ENCODE measurements around the gene RCOR2. TPM values are rescaled to one million over a fixed set of nuclear protein-coding genes. Genes with fewer than 3 reads are reported as not detected.
"Not testable (repeated sequence)": the region's sequence is repeated elsewhere in the genome, so short reads cannot be mapped to it uniquely, and the experiment has no call there.

Gene RCOR2
- total RNA-seq, 2 donors from 2014 or later = 0.39 to 0.96 TPM

DNA sequence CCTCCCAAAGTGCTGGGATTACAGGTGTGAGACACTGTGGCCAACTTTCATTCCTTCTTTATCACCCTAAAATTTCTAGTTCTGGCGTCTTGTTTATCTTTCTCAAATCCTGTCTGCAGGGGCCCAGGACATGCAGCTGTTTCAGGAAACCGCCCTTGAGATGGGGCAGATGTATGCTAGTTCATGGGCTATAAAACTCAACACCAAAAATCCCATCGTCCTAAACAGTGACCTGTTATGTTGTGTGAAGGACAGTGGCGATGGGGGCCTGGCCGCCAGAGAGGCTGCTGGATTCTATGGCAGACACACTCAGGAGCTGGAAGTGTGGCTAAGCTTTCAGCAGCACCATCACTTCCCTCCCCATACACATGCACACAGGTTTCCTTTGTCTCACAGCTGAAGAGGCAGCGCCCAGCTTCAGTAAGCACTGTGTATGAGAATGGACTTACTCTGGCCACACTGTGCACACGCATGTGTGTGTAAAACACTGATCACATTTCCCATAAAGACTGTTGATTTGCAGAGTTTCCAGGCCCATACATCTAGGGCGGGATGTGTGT lies 41.4 kb downstream of the RCOR2 start:
- ATAC-seq (replicated peaks in 1 of 2) (no peak), DNase-seq (no peak)
- Mint-ChIP-seq H3K27ac (no peak overlapping the region), H3K9me3 (no peaks in the 10 kb centered on the region), H3K4me3 (no peak overlapping the region), H3K4me1 (ENCODE audit: low read depth) (peaks cover 69% of the 10 kb centered on the region), H3K27me3 (ENCODE audit: low read depth) (no peaks in the 10 kb centered on the region), H3K36me3 (ENCODE audit: insufficient read depth in 2 of 2) (no peaks in the 10 kb centered on the region)

DNA sequence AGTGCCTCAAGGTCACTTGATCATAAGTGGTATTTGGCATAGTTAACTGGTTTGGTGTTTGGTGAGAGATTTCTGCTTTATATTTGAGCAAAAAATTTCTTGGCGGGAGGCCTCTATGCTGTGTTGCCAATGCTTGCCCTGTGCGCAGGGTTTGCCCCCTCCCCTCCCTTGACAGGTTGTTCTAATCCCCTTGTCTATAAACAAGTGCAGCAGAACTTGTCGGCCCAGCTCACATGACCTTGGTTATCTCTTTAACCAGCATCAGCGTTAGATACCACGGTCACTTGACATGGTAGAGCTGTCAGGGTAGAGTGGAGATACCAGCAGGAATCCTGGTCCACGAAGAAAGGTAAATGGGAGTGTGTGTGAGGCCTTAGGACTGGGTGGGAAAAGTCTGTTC lies 42.5 kb downstream of the RCOR2 start:
- Mint-ChIP-seq H3K4me1 (ENCODE audit: low read depth) (peaks cover 69% of the 10 kb centered on the region), H3K27ac (no peak overlapping the region), H3K36me3 (ENCODE audit: insufficient read depth in 2 of 2) (peaks cover 0 to 3% of the 10 kb centered on the region in 2 donors), H3K9me3 (no peaks in the 10 kb centered on the region), H3K27me3 (ENCODE audit: low read depth) (no peaks in the 10 kb centered on the region), H3K4me3 (no peak overlapping the region)
- ATAC-seq (replicated peaks in 1 of 2) = no peak
- no peak for DNase-seq

DNA sequence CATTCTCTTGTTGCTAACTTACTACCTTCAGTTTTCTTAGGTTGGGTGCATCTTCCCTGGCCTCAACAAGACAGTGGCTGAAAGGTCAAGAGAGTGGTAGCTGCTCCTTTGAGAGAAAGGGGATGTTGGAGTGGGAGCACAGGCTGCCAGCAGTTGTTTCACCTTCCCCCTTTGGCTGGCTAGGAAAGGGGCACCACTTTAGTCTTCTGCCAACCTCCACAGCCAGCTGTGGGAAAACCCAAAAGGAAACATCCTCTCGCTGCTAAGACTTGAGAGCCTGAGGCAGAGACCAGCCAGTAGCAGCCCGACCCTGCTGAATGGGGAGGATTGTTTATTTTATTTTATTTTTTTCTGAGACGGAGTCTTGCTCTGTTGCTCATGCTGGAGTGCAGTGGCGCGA lies 43.7 kb downstream of the RCOR2 start:
- Mint-ChIP-seq H3K4me3 (no peak overlapping the region), H3K36me3 (ENCODE audit: insufficient read depth in 2 of 2) (peaks cover 0 to 7% of the 10 kb centered on the region in 2 donors)

DNA sequence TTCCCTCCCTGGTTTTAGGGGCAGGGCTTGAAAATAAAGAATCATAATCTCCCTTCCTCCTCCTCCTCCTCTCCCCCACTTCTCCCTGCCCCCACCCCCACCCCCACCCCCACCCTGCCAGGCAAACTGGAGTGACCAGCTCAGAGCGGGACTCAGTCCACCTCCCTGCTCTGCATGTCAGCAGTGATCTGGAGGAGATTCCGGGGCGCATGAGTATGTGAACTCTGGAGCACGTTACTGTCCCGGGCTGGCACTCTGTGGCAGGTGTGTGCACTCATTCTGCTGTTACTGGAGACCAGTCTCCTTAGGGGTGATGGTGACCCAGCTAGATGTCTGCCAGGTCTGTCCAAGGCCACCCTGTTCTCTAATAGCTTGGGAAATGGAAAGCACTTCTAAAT lies 44.2 kb downstream of the RCOR2 start:
- peaks cover 69% of the 10 kb centered on the region for H3K4me1 Mint-ChIP-seq (ENCODE audit: low read depth)
- no peaks in the 10 kb centered on the region for H3K9me3 Mint-ChIP-seq
- no peak overlapping the region for H3K4me3 Mint-ChIP-seq
- H3K27me3 Mint-ChIP-seq (ENCODE audit: low read depth) = no peaks in the 10 kb centered on the region
- ATAC-seq (replicated peaks in 1 of 2) (no peak), DNase-seq (no peak)
- no peak overlapping the region for H3K27ac Mint-ChIP-seq
- H3K36me3 Mint-ChIP-seq (ENCODE audit: insufficient read depth in 2 of 2) = peaks cover 0 to 9% of the 10 kb centered on the region in 2 donors

More for the DNA sequence above, 43.7 kb downstream of the RCOR2 start:
- ATAC-seq (replicated peaks in 1 of 2) (no peak), DNase-seq (no peak)
- Mint-ChIP-seq H3K27ac (no peak overlapping the region), H3K9me3 (no peaks in the 10 kb centered on the region), H3K27me3 (ENCODE audit: low read depth) (no peaks in the 10 kb centered on the region), H3K4me1 (ENCODE audit: low read depth) (peaks cover 69% of the 10 kb centered on the region)

DNA sequence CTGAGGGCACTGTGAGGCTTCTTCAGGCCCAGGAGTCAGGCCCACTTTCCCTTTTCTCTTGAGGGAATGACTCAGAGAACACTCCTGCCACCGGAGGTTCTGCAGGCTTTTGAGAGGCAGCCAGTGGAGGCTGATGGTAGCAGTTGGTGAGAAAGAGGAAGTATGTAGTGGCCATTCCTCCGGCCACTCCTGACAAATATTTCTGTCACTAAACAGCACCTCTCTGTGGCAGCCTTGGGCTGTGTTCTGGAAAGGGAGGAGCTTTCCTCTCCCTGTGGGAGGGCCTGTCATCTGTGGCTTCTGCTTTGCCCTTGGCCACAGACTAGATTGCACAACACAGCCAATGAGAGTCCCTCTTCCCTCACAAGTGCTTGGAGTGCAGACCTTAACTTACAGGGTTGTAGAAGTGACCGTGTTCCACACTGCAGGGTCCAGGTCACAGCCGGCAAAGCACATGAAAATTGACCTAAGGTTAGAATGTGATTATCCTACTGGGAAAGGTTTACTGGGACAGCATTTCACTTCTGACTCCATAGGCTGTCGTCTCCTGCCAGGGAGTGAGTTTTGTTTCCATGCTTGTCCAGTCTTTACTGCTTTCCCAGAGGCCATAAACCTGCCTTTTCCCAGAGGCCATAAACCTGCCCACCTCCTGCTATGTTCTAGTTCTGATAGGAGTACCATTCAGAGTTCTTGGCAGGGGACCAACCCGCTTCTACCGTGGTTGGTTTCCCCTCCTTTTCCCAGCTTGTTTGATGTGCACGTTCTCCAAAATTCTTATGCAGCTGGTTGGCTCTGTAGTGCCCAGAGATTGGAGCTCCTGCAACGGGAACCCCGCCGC lies 44.8 kb downstream of the RCOR2 start:
- Mint-ChIP-seq H3K36me3 (ENCODE audit: insufficient read depth in 2 of 2) (peaks cover 0 to 9% of the 10 kb centered on the region in 2 donors), H3K27me3 (ENCODE audit: low read depth) (no peaks in the 10 kb centered on the region), H3K4me3 (peak overlapping the region; percentile 15 to 17), H3K9me3 (no peaks in the 10 kb centered on the region), H3K4me1 (ENCODE audit: low read depth) (peaks cover 73% of the 10 kb centered on the region), H3K27ac (no peak overlapping the region)
- ATAC-seq (replicated peaks in 1 of 2) = peak; percentile 85 to 89
- peak; percentile 52 to 55 for DNase-seq

DNA sequence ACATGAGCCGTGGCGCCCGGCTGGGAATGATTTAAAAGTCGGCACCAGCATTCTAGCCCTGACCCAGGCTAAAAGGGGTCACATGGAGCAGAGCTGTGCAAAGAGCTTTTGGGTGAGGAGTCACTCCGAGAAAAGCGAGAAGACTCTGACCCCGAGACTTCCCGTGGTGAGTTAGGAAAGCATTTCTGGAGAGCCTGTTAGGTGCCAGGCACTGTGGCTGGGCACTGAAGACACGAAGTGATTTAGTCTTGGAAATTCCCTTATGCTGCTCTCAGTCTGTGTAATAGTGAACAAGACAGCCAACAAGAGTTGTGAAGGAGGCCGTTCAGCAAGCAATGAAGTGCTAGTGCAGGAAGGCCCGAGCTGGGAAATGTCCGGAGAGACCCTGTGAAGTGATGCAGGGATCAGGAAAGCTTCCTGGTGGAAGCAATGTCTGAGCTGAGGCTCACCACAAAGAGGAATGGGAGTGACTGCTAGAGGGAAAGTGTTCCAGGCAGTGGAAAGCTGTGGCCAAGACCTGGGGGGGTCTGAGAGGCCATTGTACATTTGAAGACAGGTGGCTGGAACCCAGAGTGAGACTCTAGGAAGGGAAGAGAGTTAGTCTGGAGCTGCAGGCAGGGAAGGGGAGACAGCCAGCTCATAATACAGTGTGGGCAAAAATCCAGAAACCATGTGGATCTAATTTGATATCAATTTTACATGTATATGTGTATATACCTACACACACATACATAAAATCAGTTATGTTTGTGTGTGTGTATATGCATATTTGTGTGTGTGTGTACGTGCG lies 46.4 kb downstream of the RCOR2 start:
- no peaks in the 10 kb centered on the region for H3K27me3 Mint-ChIP-seq (ENCODE audit: low read depth)
- peak overlapping the region; percentile 49 to 67 for H3K4me3 Mint-ChIP-seq
- ATAC-seq (replicated peaks in 1 of 2) (peak; percentile 43 to 47), DNase-seq (peak; percentile 22 to 28)
- H3K9me3 Mint-ChIP-seq = no peaks in the 10 kb centered on the region
- peaks cover 88% of the 10 kb centered on the region for H3K4me1 Mint-ChIP-seq (ENCODE audit: low read depth)
- H3K36me3 Mint-ChIP-seq (ENCODE audit: insufficient read depth in 2 of 2) = peaks cover 1 to 9% of the 10 kb centered on the region in 2 donors
- H3K27ac Mint-ChIP-seq = no peak overlapping the region

DNA sequence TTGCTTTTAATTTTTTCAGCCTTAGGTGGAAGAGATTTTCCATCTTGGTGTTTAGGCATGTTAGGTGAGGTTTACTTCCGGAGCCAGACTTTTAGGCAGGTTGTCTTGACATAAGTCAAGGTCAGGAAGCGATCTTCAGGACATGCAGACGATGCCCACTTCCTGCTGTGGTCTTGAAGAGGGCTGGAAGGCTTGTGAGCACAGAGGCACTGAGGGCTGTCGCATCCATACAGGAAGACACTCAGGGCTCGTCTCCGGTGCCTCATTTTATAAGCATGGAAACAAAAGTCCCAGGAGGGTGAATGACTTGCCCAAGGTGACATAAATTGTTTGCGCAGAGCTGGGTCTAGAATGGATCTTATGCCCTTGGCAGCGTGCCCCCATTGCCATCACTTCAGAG lies 47.3 kb downstream of the RCOR2 start:
- no peaks in the 10 kb centered on the region for H3K27me3 Mint-ChIP-seq (ENCODE audit: low read depth)
- peak in 1 of 2 donors; percentile 32 for ATAC-seq (replicated peaks in 1 of 2)
- DNase-seq = peak in 1 of 2 donors; percentile 19
- peak overlapping the region; percentile 49 to 67 for H3K4me3 Mint-ChIP-seq
- no peaks in the 10 kb centered on the region for H3K9me3 Mint-ChIP-seq
- peaks cover 92% of the 10 kb centered on the region for H3K4me1 Mint-ChIP-seq (ENCODE audit: low read depth)
- peaks cover 1 to 9% of the 10 kb centered on the region in 2 donors for H3K36me3 Mint-ChIP-seq (ENCODE audit: insufficient read depth in 2 of 2)
- H3K27ac Mint-ChIP-seq = peak overlapping the region; percentile 31

DNA sequence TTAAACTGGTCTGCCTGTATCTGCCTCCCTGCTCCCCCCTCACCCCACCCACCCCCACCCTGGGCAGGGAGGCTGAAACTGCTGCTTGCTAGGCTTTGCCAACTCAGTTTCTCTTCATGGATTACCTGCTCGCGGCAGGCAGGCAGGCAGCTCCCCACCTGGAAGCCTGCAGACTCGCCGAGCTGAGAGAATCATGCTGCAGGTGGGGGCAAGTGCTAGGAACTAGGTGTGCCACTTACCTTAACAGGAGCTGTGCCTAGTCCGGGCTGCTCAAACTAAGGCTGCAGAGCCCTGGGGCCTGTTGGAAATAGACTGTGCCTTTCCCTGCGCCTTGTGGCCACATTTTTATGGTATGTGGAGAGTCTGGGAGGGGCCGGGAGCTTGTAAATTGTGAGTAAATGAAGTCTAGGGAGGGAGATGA lies 47.8 kb downstream of the RCOR2 start:
- peaks cover 87% of the 10 kb centered on the region for H3K4me1 Mint-ChIP-seq (ENCODE audit: low read depth)
- H3K4me3 Mint-ChIP-seq = peak overlapping the region; percentile 49 to 67
- ATAC-seq (replicated peaks in 1 of 2) (no peak), DNase-seq (no peak)
- H3K9me3 Mint-ChIP-seq = no peaks in the 10 kb centered on the region
- H3K27ac Mint-ChIP-seq = no peak overlapping the region
- H3K36me3 Mint-ChIP-seq (ENCODE audit: insufficient read depth in 2 of 2) = peaks cover 1 to 9% of the 10 kb centered on the region in 2 donors
- H3K27me3 Mint-ChIP-seq (ENCODE audit: low read depth) = no peaks in the 10 kb centered on the region

DNA sequence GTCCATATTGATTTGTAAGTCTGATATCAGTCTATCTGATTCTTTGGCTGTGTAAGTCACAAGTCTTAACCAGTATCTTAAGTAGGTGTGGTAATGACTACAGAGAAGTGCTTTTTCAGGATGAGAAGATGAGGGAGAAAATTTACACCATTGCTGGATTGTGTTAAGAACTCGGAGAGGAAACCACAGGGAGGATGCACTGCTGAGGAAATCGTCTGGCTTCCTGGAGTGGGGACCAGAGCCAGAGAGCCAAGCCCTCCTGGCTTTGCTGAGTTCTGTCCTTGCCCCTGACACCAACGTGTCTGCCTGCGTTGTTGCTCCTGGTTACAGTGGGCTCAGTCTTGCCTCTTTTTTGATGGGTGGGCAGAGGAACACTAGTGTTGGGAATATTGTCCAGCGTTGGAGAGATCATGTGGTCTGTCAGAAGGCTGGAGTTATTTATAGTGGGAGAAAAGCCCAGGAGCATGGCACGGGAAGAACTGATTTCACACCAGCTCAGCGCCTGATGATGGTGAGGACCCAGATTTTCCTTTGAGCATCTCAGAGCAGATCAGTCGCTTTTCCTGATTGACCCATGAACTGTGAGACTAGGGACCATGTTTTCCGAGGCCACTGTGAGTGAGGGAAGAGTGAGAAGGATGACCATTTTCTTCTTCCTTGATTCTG lies 48.4 kb downstream of the RCOR2 start:
- no peak for DNase-seq
- no peak for ATAC-seq (replicated peaks in 1 of 2)
- H3K27ac Mint-ChIP-seq = no peak overlapping the region
- no peaks in the 10 kb centered on the region for H3K9me3 Mint-ChIP-seq
- H3K4me1 Mint-ChIP-seq (ENCODE audit: low read depth) = peaks cover 85% of the 10 kb centered on the region
- no peaks in the 10 kb centered on the region for H3K27me3 Mint-ChIP-seq (ENCODE audit: low read depth)
- peaks cover 1 to 9% of the 10 kb centered on the region in 2 donors for H3K36me3 Mint-ChIP-seq (ENCODE audit: insufficient read depth in 2 of 2)
- peak overlapping the region in 1 of 2 donors; percentile 18 for H3K4me3 Mint-ChIP-seq

DNA sequence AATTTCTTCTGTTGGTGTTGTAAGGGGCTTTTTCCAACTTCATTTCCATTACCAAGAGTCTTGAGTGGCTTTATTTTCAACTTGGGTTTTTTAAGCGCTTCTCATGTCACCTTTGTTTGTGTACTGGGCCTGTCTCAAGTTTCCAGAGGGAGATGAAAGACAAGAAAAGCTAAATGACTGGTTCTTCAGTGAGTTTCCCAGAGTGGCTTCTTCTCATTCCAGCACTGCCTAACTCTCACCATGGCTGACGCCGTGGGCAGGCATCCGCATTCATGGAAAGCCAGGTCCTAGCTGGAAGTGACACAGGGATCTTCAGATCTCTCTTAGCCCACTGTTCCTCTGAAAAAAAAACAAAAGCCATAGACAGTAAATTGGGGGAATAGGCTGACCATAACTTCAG lies 49.5 kb downstream of the RCOR2 start:
- Mint-ChIP-seq H3K4me3 (no peak overlapping the region), H3K4me1 (ENCODE audit: low read depth) (peaks cover 85% of the 10 kb centered on the region), H3K27ac (no peak overlapping the region), H3K9me3 (no peaks in the 10 kb centered on the region), H3K27me3 (ENCODE audit: low read depth) (no peaks in the 10 kb centered on the region), H3K36me3 (ENCODE audit: insufficient read depth in 2 of 2) (peaks cover 1 to 11% of the 10 kb centered on the region in 2 donors)
- DNase-seq (no peak), ATAC-seq (replicated peaks in 1 of 2) (no peak)

DNA sequence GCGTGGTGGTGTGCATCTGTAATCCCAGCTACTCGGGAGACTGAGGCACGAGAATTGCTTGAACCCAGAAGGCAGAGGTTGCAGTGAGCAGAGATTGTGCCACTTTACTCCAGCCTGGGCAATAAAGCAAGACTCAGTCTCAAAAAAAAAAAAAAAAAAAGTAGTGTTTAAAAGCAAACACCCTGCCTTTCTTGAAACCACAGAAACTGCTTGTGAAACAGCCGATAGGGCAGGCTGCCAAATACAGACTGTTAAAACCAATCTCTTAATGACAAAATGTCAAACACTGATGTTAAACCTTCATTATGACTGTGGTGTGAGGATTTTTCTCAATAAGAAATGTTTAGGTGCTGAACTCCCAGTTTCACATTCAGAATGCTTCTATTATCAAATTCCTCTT lies 50.8 kb downstream of the RCOR2 start:
- ATAC-seq (replicated peaks in 1 of 2) (peak; percentile 93 to 94), DNase-seq (peak; percentile 83 to 86)
- Mint-ChIP-seq H3K9me3 (no peaks in the 10 kb centered on the region), H3K27ac (no peak overlapping the region), H3K4me3 (peak overlapping the region; percentile 28 to 76), H3K4me1 (ENCODE audit: low read depth) (peaks cover 80% of the 10 kb centered on the region), H3K36me3 (ENCODE audit: insufficient read depth in 2 of 2) (peaks cover 1 to 12% of the 10 kb centered on the region in 2 donors), H3K27me3 (ENCODE audit: low read depth) (no peaks in the 10 kb centered on the region)

DNA sequence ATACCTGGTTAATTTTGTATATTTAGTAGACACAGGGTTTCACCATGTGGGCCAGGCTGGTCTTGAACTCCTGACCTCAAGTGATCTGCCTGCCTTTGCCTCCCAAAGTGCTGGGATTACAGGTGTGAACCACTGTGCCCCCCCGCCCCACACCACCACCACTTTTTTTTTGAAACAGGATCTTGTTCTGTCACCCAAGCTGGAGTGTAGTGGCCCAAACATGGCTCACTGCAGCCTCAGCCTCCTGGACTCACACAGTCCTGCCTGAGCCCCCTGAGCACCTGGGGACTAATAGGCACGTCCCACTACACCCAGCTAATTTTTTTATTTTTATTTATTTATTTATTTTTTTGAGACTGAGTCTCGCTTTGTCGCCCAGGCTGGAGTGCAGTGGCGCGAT lies 53.3 kb downstream of the RCOR2 start:
- DNase-seq; H3K27me3 Mint-ChIP-seq (ENCODE audit: low read depth); H3K9me3 Mint-ChIP-seq; H3K4me3 Mint-ChIP-seq; H3K36me3 Mint-ChIP-seq (ENCODE audit: insufficient read depth in 2 of 2); H3K27ac Mint-ChIP-seq; ATAC-seq (replicated peaks in 1 of 2): not testable (repeated sequence)
- peaks cover 54% of the 10 kb centered on the region for H3K4me1 Mint-ChIP-seq (ENCODE audit: low read depth)

All from activated T-cell treated with anti-CD3 and anti-CD28 coated beads, Interleukin-2, amount 50 U/mL, for 72 hours (primary cell).